Tongue (tissue), 2 donors: ENCODE results near the gene HIVEP1. TPM values are rescaled to one million over a fixed set of nuclear protein-coding genes. Genes with fewer than 3 reads are reported as not detected.
"Not testable (repeated sequence)": the region's sequence is repeated elsewhere in the genome, so short reads cannot be mapped to it uniquely, and the experiment has no call there.

Source experiments
- DNase-seq: peaks from one replicate; pipeline ENCODE4 v3.0.0-alpha.2; 2015
- total RNA-seq: library from RNA; depleted of rRNA; stranded (reverse); fragments of >200 nt; gene quantifications from one replicate; pipeline ENCODE4 v1.2.3, GENCODE V29; 2014

Gene HIVEP1
- total RNA-seq, 1 donor from 2014 or later: 28.2 TPM

DNA sequence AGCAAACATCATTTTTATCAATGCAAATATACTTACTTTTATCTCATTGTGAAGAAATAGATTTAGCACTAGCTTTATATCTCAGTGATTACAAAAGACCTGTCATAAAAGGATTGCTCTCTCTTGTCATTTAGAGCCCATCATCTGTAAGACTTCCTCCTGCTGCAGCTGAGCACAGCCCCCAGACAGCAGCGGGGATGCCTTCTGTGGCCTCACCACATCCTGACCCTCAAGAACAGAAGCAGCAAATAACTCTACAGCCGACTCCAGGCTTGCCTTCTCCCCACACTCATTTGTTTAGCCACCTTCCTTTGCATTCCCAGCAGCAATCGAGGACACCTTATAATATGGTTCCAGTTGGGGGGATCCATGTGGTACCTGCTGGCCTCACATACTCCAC is 151.0 kb downstream of the HIVEP1 start:
- no peak for DNase-seq

DNA sequence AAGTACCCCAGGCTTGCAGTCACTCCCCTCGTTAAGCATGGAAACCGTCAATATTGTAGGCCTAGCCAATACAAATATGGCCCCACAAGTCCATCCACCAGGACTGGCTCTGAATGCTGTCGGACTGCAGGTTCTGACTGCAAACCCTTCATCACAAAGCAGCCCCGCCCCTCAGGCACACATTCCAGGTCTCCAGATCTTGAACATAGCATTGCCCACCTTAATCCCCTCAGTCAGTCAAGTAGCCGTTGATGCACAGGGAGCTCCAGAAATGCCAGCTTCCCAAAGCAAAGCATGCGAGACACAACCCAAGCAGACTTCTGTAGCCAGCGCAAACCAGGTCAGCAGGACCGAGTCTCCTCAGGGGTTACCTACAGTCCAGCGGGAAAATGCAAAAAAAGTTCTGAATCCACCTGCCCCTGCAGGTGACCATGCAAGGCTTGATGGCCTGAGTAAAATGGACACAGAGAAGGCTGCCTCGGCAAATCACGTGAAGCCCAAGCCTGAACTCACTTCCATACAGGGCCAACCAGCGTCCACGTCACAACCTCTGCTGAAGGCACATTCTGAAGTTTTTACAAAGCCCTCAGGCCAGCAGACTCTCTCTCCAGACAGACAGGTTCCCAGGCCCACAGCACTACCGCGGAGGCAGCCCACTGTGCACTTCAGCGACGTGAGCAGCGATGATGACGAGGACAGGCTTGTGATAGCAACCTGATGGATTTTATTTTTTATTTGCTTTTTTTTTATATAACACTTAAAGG is 151.8 kb downstream of the HIVEP1 start:
- DNase-seq: no peak

DNA sequence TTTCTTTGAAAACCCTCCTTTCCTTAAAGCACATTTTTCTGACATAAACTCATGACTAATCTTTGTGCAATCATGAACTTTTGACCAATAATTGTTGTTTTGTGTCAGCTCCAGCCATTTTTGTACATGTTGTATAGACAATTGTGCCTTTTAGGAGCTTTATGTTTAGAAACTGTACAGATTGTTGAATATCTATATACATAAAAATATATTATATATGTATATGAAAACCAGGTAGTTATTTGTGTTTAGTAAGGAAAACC is 152.3 kb downstream of the HIVEP1 start:
- DNase-seq: no peak

DNA sequence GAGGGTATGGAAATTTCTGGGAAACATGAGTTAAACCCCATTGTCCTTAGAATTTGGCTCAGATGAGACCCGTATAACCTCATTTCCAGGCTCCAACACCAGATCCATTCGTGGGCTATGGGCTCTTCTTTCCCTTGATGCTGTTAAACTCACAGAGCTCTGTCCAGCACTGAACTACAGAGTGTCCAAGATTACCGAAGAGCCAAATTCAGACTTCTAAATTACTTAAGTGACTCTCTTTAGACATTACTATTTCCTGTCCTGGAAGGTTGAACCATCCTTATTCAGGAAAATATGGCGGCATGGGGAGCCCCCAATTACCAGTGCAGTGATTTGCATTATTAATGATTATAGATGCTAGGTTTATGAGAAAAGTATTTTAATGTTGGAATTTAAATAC is 153.2 kb downstream of the HIVEP1 start:
- no peak for DNase-seq

DNA sequence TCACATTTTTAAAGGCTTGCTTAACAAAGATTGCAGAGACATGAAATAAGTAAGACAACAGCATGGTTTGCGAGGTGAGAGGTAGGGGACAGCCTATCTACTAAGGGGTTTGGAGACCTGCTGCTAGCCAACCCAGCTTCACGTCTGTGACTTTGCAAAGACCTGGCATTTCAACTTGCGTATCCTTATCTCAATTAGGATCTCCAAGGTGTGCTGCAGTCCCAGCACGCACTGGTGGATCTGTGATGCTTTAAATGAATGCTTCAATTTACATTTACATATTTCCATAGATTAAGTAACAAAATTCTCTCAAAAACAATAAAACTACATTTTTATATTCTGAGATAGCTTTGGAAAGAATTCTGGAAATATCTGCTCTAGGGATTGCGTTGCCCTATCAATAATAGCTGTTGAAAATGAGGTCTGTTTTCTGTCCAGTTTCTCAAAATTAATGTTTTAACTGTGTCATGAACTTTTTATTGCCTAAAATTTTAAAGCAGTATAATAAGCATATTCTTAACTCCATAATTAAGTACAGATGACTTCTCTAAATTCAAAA is 153.7 kb downstream of the HIVEP1 start:
- no peak for DNase-seq

DNA sequence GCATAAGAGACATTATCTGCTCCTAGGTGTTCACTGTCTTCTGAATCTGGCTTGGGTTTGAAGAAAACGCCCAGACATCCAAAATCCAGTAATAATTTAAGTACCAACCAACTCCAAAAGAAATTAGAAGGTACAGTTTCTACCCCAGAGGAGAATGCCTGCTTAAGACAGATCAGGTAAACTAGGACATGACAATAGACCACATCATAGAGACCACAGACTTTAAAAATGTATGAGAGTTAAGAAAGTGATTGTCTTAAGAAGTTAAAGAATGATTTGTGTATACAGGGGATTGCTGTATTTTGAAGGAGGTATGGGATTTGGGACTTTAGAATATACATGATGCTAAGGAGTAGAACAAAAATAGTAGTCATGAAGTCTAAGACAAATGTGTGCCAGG is 157.3 kb downstream of the HIVEP1 start:
- no peak for DNase-seq

DNA sequence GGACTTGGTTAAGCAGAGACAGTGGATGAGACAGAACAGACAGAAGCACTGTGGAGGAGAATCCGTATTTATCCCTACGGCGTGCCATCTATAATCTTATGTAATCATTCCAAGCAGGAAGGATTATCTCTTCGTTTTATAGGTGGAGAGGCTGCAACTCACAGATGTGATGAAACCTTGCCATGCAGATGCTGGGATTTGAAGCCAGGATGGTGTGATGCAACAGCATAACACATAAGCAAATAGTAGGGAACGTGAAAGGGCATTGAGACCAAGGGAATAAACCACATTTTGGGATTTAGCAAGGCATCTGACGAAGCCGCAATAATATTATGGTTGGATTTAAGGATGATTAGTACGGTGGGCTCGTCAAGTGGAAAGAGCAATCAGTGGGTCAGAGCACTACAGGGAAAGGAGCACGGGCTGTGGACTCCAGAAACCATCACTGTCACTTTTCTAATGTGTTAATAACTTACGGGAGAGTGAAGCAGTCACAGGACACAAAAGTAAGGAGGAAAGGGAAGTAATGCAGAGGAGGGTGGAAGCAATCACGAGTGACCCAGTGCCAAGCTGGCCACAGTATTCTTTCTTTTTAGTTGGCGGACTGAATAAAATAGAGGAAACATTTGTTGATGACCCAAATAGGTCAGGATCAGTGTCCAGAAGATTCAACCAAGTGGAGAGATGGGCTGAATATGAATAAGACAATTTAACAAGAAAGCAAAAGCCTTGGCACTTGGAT is 158.4 kb downstream of the HIVEP1 start:
- DNase-seq: no peak

DNA sequence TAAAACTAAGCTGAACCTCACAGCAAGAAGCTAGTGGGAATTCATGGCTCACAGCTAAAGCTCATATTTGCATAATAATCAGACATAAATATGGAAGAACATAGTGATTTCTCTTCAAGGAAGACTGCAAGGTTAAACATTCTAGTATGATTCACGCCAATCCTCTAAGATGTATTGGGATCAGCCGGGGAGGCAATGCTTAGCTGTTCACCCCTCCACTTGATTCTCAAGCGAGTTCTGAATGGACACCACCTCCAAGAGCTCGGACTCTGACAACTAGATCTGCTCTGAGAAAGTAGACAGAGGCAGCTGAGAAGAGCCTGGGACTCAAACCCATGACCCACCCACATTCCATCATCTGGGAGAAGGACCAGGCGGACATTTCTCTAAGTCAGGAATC is 159.6 kb downstream of the HIVEP1 start:
- DNase-seq: no peak

DNA sequence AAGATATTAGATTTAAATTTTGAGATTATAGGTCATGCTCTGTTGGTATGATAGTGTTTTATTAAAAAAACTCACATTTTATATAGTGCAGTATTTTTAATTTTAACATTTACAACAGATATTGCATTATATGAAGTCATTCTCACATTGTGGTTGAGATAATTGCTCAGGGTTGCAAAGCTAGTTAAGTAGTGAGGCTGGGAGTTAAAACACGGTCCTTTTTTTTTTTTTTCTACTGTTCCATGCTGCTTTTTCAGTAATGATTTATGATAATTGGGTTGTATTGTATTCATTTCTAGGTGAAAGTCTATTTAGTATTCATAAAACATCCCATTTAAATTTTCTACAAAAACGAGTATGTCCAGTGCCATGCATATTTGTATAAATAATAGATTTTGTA is 160.5 kb downstream of the HIVEP1 start:
- DNase-seq: no peak

DNA sequence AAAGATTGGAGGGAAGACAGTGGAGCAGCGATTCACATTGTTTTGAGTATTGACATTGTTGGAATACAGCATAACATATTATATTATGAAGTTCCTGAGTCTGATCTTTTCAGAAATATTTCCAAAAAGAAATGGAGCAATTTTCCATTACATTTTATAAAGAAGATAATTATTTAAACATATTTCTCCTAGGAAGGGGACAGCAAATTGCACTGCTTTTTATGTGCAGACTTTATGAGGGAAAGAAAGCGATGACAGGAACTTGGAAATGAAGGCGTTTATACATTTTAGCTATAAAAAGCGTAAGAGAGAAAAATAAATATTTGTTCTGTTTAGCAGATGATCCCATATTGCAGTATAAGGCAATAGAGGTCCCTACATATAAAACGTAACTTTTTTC is 161.1 kb downstream of the HIVEP1 start:
- peak; percentile 20 for DNase-seq

DNA sequence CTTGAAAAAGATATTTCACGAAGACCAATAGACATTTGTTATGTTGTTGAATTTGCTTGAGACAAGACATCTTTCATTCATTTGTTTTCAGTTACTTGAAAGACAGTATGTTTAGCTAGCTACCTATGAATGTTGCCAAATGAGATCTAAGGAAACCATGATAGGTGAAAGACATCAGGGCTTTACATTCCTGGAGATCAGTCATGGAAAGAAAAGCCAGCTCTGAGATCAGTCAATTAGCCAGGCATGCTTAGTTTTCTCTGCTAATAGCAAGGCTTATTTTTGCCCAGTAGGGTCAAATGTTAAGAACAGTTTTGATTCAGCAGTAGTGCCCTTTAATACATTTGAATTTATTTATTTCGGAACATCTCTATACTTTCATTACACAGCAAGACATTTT is 161.5 kb downstream of the HIVEP1 start:
- peak; percentile 13 for DNase-seq

DNA sequence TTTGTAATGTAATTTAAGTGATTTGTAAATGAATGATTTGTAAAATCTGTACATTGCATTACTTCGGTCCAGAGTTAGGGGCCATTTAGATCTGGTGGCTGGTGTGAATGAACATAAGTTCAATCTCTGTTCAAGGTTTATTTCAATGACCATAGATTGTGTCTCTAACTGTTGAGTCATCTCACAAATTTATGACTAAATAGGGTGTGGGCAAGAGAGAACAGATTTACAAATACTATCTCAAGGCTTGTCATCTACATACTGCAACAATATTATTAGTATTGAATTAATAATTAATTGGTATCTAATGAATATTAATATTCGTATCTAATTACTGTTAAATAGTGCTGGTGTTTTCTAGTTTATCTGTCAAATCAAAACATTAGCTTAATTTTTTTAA is 162.8 kb downstream of the HIVEP1 start:
- no peak for DNase-seq

DNA sequence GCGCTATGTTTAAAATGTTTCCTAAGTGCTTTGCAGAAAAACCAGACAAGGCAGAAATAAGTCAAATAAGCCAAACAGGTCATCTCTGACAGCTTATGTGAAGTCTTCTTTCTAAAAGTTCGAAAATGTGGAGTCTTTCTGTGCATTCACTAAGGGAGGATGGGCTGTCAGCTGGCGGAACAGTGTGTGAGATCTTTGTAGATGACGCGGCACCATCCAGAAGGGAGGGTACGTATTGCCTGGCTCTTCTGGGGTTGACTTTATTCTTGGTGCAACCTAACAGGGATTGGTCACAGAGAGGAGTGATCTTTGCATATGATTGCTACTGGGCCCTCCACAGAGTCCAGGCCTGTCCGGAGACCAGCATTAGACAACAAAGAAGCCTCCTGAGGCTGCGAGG is 163.5 kb downstream of the HIVEP1 start:
- no peak for DNase-seq

DNA sequence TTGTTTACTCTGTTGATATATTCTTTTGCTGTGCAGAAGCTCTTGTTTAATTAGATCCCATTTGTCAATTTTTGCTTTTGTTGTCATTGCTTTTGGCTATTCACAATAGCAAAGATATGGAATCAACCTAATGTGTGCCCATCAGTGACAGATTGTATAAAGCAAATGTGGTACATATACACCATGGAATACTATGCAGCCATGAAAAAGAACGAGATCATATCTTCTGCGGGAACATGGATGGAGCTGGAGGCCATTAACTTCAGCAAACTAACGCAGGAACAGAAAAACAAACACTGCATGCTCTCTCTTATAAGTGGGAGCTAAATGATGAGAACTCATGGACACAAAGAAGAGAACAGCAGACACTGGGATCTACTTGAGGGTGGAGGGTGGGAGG is 164.7 kb downstream of the HIVEP1 start:
- DNase-seq: not testable (repeated sequence)

DNA sequence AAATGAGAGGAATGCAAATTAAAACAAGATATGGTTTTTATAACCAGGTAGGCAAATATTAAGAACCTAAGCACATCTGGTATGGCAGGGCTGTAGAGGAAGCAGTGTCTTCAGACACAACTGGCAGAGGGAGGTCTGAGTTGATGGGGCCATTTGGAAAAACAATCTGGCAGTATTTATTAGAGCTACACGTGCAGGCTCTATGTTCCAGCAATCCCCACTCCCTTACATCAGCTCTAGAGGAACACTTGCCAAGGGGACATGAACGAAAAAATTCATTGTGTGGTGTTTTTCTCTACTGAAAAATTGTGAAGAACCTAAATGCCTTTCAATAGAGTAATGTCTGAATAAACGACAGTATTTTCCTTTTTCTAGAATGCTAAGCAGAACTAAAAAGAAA is 166.4 kb downstream of the HIVEP1 start:
- peak; percentile 38 for DNase-seq

DNA sequence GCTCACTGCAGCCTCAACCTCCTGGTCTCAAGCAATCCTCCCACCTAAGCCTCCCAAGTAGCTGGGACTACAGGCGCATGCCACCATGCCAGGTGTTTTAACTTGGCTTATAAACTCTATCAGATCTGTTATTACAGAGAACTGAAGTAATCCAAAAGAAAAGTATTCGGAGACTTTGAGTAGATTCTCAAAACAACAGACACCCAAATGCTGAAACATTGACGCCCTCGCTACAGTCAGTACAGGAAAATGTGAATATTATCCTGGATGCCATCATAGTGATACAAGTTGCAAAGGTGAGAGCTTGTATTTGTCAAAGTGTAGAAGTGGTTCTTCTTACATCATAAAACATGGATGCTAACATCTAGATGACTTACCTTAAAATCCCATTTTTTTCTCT is 169.4 kb downstream of the HIVEP1 start:
- no peak for DNase-seq

DNA sequence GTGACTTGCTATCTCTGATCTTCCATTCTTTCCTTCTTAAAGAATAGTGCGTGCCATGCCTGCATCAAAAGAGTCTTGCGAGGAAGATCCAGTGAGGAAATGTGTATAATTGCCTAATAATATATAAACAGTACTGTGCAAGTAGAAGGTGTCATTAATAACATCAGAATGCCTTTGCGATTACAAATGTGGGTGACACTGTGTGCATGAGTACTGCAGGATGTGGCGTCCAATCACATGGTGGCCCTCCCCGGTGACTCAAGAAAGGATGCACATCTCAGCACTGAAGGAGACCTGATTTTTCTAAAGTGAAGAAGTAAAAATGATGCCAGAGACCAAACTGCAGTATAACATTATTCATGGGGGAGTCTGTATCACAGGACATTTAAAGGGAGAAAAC is 170.6 kb downstream of the HIVEP1 start:
- no peak for DNase-seq

DNA sequence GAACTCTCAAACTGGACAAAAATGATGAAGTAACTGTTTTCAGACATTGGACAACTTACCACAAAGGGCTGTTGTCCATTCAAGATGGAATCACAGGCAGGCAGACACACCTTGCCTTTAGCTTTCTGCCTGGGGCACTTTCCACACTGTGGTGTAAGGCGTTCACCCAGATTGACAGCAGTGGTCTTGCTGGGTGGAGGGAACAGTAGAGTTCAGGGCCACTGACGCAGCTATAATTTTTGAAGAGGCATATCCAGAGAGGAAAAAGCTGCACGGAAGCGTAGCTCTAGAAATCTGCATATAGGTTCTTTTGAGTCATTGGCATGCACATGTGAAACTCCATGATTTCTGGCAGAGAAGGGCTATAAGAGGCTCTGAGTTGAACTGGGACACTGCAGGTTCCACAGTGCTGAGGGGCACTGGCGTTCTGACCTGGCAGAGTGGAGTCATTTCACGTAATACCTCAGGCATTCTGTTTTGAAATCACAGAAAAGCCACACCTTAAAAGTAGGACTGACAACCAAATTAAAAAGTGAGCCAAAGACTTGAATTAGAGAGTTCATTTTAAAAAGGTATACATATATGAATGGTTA is 173.1 kb downstream of the HIVEP1 start:
- DNase-seq: no peak

DNA sequence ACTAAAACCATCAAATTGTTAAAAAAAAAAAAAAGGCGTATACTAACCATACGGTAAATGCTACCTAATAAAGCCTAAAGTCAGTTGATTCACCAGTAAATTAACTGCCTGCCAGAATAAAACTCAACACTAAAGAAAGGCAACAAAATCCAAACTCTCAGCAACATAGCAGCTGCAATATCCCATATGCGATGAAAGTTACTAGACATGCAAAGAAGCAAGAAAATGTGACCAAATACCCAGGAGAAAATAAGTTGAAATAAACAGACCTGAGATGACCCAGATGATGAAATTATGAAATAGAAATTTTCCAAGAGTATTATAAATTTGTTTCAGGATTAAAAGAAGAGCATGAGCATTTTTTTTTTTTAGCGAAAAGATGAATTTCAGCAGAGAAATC is 174.4 kb downstream of the HIVEP1 start:
- DNase-seq: no peak

DNA sequence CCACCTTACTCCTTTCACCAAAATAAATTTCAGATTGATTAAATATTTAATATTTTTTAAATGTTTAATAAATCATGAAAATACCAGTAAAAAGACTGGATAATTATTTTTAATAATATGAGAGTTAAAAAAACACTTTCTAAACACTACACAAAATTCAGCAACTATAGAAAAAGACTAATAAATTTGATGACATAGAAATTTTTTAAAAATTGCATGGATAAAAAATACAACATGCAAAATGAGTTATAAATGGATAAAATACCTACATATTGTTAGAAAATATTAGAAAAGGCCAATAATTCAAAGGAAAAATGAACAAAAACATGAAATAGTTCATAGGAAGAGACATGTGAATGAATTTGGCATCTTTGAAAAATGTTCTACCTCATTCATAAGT is 177.0 kb downstream of the HIVEP1 start:
- no peak for DNase-seq

DNA sequence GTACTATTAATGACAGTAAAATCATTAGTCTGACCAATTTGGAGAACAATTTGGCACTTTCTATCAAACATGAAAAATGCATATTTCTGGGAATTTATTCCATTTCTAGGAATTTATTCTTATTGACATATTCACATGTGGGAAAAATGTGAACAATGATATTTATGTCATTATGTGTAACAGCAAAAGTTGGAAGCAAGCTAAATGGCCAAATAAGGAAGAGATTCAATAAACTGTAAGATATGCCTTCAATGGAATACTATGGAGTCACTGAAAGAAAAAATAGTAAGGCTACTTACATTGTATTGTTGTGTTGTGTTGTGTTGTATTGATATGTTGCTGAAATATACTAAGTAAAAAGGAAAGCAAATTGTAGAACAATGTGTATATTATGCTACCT is 177.5 kb downstream of the HIVEP1 start:
- DNase-seq: no peak

DNA sequence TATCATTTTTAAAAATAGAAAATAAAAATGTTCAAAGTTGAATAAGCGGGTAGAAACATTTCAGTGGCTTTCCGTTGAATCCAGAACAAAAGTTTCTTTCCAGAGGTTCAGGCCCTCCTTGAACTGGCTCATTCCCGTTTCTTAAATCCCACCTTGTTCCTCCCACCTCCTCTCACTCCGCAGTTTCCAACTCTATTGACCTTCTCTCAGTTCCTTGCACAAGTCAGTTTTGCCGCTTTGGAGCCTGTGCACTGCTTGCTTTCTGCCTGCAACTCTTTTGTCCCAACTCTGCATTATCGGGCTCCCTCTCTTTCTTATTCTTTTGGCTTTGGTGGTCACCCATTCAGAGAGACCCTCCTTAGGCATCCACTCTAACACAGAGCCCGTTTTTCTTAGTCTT is 178.1 kb downstream of the HIVEP1 start:
- DNase-seq: no peak

DNA sequence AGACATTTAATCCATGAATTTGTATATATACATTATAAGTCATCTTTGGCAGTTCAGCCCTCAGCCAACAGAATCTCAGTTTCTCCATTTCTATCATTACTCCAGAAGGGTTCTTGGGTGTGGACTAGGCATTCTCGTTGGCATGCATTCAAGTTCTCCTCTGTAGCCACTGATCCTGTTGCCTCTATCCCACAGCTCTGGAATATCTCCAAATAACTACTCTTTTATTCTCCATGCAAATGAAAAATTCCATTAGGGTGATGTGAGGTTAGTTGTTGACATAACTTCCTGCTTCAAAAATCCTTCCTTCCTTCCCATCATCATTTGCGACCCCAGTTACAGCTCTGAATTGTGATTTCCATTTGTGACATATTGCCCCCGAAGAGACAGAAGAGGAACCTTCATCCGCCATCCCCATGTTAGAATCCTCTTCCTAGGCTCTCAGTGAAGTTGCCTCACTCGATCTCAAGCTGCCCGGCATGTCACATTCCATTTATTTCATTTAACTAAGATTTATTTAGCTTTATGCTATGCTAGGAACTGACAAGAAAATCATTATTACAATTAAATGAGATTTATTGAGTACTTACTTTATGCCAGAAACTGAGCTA is 184.3 kb downstream of the HIVEP1 start:
- peak; percentile 7 for DNase-seq
